Keratinocyte (primary cell): ENCODE data around the gene VPS13C. TPM values are rescaled to one million over a fixed set of nuclear protein-coding genes. Genes with fewer than 3 reads are reported as not detected.
A peak's percentile ranks its signal among the peaks of the same experiment; 100 is the strongest.

Experiments used
- DNase-seq: peaks from one replicate; pipeline ENCODE4 v3.0.0-alpha.2; 2011; ENCODE audit warnings: low read depth, missing footprints, low spot score
- FAIRE-seq: peaks from 2 replicates; lab custom pipeline; 2011; peaks lifted over from hg19 to GRCh38; lab: Jason Lieb, UNC
- H2AFZ ChIP-seq: 2 replicates; pipeline ENCODE4 v1.6.0; 2012; ENCODE audit warnings: low read length, control low read depth, inconsistent platforms; ENCODE audit not compliant: control insufficient read depth
- H3K27ac ChIP-seq: 2 replicates; pipeline ENCODE4 v1.5.1; 2011; ENCODE audit warnings: low read length; ENCODE audit not compliant: control insufficient read depth, insufficient read depth
- H3K27me3 ChIP-seq: 3 replicates; pipeline ENCODE4 v1.6.0; 2011; ENCODE audit warnings: low read length; ENCODE audit not compliant: control insufficient read depth, insufficient read depth; ENCODE audit errors: extremely low read depth
- H3K36me3 ChIP-seq, 2 experiments: 2 replicates in 1 of 2; 3 replicates in 1 of 2; pipeline ENCODE4 v1.5.1; 2011; ENCODE audit warnings: low read length in 2 of 2, mild to moderate bottlenecking in 1 of 2; ENCODE audit not compliant: control insufficient read depth in 2 of 2, insufficient read depth in 2 of 2; ENCODE audit errors: extremely low read depth in 1 of 2
- H3K4me1 ChIP-seq: 3 replicates; pipeline ENCODE4 v1.5.1; 2011; ENCODE audit warnings: low read length; ENCODE audit not compliant: control insufficient read depth, insufficient read depth; ENCODE audit errors: extremely low read depth
- H3K4me2 ChIP-seq: 3 replicates; pipeline ENCODE4 v1.6.0; 2011; ENCODE audit warnings: low read depth, low read length; ENCODE audit not compliant: control insufficient read depth, insufficient read depth; ENCODE audit errors: extremely low read depth
- H3K4me3 ChIP-seq, 3 experiments: fragments of 200-600 bp in 1 of 3; sonication (generic) in 1 of 3; 2 replicates in 2 of 3; 3 replicates in 1 of 3; pipeline ENCODE4 v1.5.1; 2011 to 2016; ENCODE audit warnings: low read length in 3 of 3, mild to moderate bottlenecking in 3 of 3, control low read depth in 2 of 3, inconsistent platforms in 1 of 3, low read depth in 1 of 3, mixed read lengths in 1 of 3, mixed run types in 1 of 3, moderate library complexity in 1 of 3; ENCODE audit not compliant: control insufficient read depth in 2 of 3, insufficient read depth in 2 of 3; ENCODE audit errors: extremely low read depth in 1 of 3
- H3K79me2 ChIP-seq: 2 replicates; pipeline ENCODE4 v1.6.0; 2012; ENCODE audit warnings: low read length; ENCODE audit not compliant: control insufficient read depth, insufficient read depth
- H3K9ac ChIP-seq: 3 replicates; pipeline ENCODE4 v1.6.0; 2011; ENCODE audit warnings: low read length; ENCODE audit not compliant: control insufficient read depth, insufficient read depth; ENCODE audit errors: extremely low read depth
- H3K9me1 ChIP-seq: 3 replicates; pipeline ENCODE4 v1.6.0; 2011; ENCODE audit warnings: low read length; ENCODE audit not compliant: control insufficient read depth, insufficient read depth; ENCODE audit errors: extremely low read depth
- H3K9me3 ChIP-seq: 2 replicates; pipeline ENCODE4 v1.5.1; 2012; ENCODE audit warnings: low read depth, low read length; ENCODE audit not compliant: control insufficient read depth
- H4K20me1 ChIP-seq: 3 replicates; pipeline ENCODE4 v1.6.0; 2011; ENCODE audit warnings: low read length; ENCODE audit not compliant: control insufficient read depth, insufficient read depth; ENCODE audit errors: extremely low read depth
- CTCF ChIP-seq, 3 experiments: IDR thresholded peaks in 1 of 3; conservative IDR thresholded peaks in 1 of 3; optimal IDR thresholded peaks in 1 of 3; 2 replicates in 2 of 3; 3 replicates in 1 of 3; pipeline versions ENCODE3 to v1.5.1; 2011; ENCODE audit warnings: low read length in 3 of 3, mild to moderate bottlenecking in 3 of 3, moderate library complexity in 2 of 3, control low read depth in 1 of 3, inconsistent platforms in 1 of 3; ENCODE audit not compliant: insufficient read depth in 2 of 3; ENCODE audit errors: extremely low read depth in 1 of 3
- EZH2 ChIP-seq: IDR thresholded peaks from one replicate; pipeline ENCODE4 v1.6.1; 2012; ENCODE audit warnings: inconsistent platforms, mild to moderate bottlenecking, low read length, moderate library complexity
- dilution Hi-C: fragments of 300-500 bp; cut with MboI; formaldehyde crosslinking; loops from one replicate; pipeline ENCODE4 v1.7.0; 2020; ENCODE audit warnings: low sequenced_read_pairs; ENCODE audit not compliant: extremely low pct_ligation_motif_present
- polyA plus RNA-seq, 5 experiments: library from polyadenylated mRNA; depleted of rRNA in 3 of 5; stranded (reverse) in 3 of 5; stranded (forward) in 1 of 5; unstranded in 1 of 5; fragments of >200 nt; gene quantifications; 1 replicate in 1 of 5; 2 replicates in 3 of 5; 3 replicates in 1 of 5; pipeline versions ENCODE4 v1.2.1 to v1.2.3, GENCODE V29; 2011 to 2012; ENCODE audit warnings: missing spikeins in 2 of 5, low read depth in 1 of 5, low replicate concordance in 1 of 5

Gene VPS13C
- polyA plus RNA-seq, 1 donor (not counting 4 experiments of a cell fraction or from before 2014, with no cell fraction given), result 13.5 TPM

GRCh38 chr15:62067448-62068044 lies 7.3 kb upstream of the VPS13C start:
- Histone ChIP-seq H3K27me3 (peaks cover 5% of the 10 kb centered on the region), H3K9me1 (no peaks in the 10 kb centered on the region), H3K27ac (no peak overlapping the region), H3K4me1 (peaks cover 26% of the 10 kb centered on the region), H4K20me1 (no peaks in the 10 kb centered on the region), H3K9me3 (no peaks in the 10 kb centered on the region), H3K4me3 (peak overlapping the region; percentile 0 to 71 (median 14)), H3K9ac (no peak overlapping the region), H3K4me2 (peak overlapping the region; percentile 70), H3K79me2 (no peaks in the 10 kb centered on the region), H2AFZ (no peak overlapping the region), H3K36me3 (no peaks in the 10 kb centered on the region)
- FAIRE-seq, result no peak
- dilution Hi-C loops, result no loop called here
- DNase-seq, result no peak
- TF ChIP-seq EZH2, result peak; percentile 89
- no peak for TF ChIP-seq CTCF (optimal IDR thresholded peaks at IDR 0.05 in 1 of 3, IDR thresholded peaks at IDR 0.05 in 1 of 3, conservative IDR thresholded peaks at IDR 0.05 in 1 of 3; ENCODE audit: extremely low read depth in 1 of 3, insufficient read depth in 2 of 3, low read length in 3 of 3)

GRCh38 chr15:62066663-62067447 lies 6.6 kb upstream of the VPS13C start, which contains the start of gene C2CD4A:
TSS of gene C2CD4A (plus strand) at chr15:62066977. CDS start at chr15:62067614, 637 bp downstream.
- FAIRE-seq, result no peak
- dilution Hi-C loops, result no loop called here

More at GRCh38 chr15:62066663-62067447, 6.6 kb upstream of the VPS13C start, which contains the start of gene C2CD4A:
- H3K9me3 ChIP-seq, result no peaks in the 10 kb centered on the region
- DNase-seq, result no peak
- no peaks in the 10 kb centered on the region for H4K20me1 ChIP-seq
- peak within 1 kb of the TSS; percentile 70 for H3K4me2 ChIP-seq
- no peaks in the 10 kb centered on the region for H3K9me1 ChIP-seq
- no peak within 1 kb of the TSS for H2AFZ ChIP-seq
- peaks cover 5% of the 10 kb centered on the region for H3K27me3 ChIP-seq
- H3K27ac ChIP-seq, result no peak within 1 kb of the TSS
- H3K79me2 ChIP-seq, result no peaks in the 10 kb centered on the region
- peaks cover 26% of the 10 kb centered on the region for H3K4me1 ChIP-seq
- TF ChIP-seq CTCF (optimal IDR thresholded peaks at IDR 0.05 in 1 of 3, IDR thresholded peaks at IDR 0.05 in 1 of 3, conservative IDR thresholded peaks at IDR 0.05 in 1 of 3; ENCODE audit: extremely low read depth in 1 of 3, insufficient read depth in 2 of 3, low read length in 3 of 3), result peak; percentile 21 to 67 (median 38)
- TF ChIP-seq EZH2, result no peak
- no peak within 1 kb of the TSS for H3K9ac ChIP-seq
- H3K36me3 ChIP-seq, result no peaks in the 10 kb centered on the region
- H3K4me3 ChIP-seq, result peak within 1 kb of the TSS; percentile 1 to 71 (median 14)
